NCI-H446 (cell line): ENCODE results near the gene KRT82.
A peak's percentile ranks its signal among the peaks of the same experiment; 100 is the strongest.
"Not testable (repeated sequence)": the region's sequence is repeated elsewhere in the genome, so short reads cannot be mapped to it uniquely, and the experiment has no call there.

Experiments
- DNase-seq, 2 experiments: peaks; one replicate each; lab custom pipeline; 2025; lab: John Stamatoyannopoulos, UW

The KRT82 gene

DNA sequence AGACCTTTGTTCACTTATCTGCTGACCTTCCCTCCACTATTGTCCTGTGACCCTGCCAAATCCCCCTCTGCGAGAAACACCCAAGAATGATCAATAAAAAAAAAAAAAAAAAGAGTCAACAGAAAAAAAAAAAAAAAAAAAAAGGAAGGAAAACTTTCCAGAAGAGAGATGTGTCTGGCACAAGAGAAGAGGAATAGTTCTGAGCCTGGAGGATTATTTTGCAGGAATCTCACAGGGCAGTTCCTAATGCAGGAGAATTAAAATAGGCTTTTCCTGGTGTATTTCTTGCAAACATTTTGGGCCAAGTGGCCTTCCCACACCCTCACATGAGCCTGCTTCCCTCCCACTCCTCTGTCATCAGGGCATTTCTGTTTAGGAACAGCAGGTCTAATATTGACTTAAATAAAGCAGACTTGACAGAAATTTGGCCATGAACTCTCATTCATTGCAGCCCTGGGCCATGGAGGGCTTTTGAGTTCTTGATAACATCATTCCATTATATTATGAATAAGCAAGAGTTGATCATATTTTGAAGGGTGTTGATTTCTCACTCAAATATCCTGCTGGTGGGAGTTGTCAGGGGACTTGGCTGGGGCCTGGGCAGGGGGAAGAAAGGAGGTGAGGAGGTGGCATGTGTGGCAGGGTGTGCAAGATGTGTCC is 4.6 kb upstream of the KRT82 start:
- DNase-seq: not testable (repeated sequence)

- no peak for DNase-seq
Observed at GRCh38 chr12:52407918-52408317, 1.8 kb upstream of the KRT82 start.

- DNase-seq: no peak
Observed at GRCh38 chr12:52404951-52405350, 1.2 kb downstream of the KRT82 start.

DNA sequence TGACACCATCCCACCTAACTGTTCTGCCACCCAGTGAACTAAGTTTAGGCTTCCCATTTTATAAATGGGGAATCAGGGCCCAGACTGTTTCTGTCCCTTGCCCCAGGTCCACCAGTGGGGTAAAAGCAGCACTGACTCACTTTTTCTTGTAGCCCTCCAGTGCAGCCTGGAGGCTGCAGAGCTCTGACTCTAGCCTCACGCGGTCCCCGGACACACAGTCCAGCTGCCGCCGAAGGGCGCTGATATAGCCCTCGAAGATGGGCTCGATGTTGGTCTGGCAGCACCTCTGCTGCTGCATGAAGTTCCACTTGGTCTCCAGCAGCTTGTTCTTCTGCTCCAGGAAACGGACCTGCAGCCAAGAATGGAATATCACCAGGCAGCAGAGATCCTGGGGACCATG is 2.6 kb downstream of the KRT82 start:
- no peak for DNase-seq

DNA sequence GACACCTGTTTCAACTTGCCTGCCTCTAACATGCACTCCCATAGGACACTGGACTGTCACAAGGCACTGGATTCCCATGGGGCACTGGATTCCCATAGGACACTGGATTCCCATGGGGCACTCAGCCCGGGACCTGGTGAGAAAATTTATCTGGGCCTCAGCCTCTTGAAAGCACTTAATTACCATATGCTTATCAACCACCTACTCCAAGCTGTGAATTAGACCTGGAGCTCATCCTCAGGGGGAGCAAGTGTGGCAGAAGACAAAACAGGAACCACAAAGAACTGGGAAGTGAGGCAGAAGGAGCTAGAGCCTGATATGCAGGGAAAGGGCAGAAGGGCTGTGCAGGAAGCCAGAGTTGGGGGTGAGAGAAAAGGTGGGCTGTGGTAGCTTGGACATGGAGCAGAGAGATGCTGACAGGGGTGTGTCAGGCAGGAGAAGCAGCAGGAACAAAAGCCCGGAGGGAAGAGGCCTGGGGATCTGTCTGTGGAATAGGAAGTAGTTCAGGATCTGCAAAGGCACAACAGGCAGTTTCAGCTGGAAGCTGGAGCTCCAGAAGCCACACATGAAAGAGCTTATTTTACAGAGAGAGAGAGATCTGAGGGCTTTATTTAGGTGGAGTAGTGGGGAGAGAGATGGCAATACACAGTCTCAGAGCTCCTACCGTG is 3.1 kb downstream of the KRT82 start:
- no peak for DNase-seq

- DNase-seq: no peak
Observed at GRCh38 chr12:52402377-52402776, 3.8 kb downstream of the KRT82 start.

- no peak for DNase-seq
Observed at GRCh38 chr12:52401926-52402325, 4.2 kb downstream of the KRT82 start.

GRCh38 chr12:52401526-52401925 is 4.6 kb downstream of the KRT82 start:
- DNase-seq: no peak

DNA sequence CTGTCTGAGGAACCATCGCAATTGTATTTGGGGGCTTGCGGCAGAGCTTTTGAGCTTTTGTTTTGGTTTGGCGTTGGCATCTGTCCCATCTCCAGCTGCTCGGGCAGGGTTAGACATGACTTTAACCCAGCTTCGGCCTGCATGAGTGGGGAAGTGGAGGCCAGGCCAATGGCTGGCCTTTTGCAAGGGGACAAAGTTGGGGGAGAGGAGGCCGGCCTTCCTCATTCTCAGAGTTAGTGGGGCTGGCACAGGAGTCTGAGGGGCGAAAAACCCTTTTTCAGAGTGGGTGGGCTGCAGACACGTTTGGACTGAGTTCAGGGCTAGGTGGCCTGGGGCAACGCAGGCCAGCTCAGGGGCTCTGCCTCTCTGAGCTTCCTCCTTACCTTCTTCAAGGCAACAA is 5.2 kb downstream of the KRT82 start:
- DNase-seq: no peak

DNA sequence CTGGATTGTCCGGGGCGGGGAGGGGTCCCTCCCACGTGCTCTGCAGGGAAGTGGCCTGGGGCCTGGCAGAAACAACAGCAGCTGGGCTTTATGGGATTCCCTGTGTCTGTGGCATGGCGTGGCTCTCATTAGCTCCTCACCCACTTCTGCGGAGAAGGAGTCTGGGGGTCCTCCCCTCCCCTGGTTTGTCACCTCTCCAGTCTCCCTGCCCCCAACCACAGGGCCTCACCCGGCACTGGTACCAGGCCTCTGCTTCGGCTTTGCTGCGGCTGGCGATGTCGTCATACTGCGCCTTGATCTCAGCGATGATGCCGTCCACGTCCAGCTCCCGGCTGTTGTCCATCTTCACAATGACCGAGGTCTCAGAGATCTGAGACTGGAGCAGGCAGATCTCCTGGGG is 6.4 kb downstream of the KRT82 start:
- no peak for DNase-seq

DNA sequence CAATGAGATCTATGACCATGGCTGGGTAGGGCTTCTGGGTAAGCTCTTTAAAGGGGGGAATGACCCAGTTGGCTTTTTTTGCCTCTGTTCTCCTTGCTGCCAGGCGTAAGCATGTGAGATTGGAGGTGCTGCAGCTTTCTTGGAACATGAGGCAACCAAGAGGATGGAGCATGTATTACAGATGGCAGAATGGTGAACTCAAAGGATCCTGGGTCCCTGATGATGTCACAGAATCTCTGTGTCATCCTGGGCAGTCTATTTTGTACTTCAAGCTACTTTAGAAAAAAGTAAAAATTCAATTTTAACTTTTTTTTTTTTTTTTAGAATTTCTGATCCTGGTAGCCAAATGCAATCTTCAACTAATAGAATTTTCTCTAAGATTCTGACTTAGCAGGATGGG is 8.0 kb downstream of the KRT82 start:
- no peak for DNase-seq

GRCh38 chr12:52396656-52397055 is 9.5 kb downstream of the KRT82 start:
- DNase-seq: no peak

DNA sequence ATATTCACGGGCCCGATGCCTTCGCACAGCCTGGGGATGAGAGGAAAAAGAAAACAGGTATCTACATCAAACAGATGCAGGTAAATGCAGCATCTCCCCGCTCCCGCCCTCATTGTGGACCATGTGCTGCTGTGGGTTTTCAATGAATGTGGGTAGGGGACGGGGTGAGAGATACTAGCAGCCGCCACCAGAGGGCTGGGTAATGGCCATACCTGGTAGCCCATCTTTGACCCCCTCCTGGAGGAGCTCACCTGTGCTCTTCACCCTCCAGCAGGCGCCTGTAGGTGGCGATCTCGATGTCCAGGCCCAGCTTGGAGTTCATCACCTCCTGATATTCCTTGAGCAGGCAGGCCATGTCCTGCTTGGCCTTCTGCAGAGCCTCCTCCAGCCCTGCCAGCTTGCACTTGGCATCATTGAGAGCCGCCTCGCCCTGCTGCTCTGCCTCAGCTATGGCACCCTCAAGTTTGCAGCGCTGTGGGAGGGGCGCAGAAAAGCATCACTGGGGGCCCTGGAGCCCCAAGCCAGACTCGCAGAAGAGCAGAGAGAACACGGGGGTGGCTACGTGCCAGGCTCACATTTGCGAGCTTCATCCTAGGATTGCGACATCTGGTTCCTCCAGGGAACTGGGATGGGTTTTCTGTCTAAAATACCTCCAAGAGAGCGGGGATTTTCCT is 10.2 kb downstream of the KRT82 start:
- peak in 1 of 2 experiments; percentile 22 for DNase-seq

- DNase-seq: no peak
Observed at GRCh38 chr12:52394836-52395405, 11.2 kb downstream of the KRT82 start.

DNA sequence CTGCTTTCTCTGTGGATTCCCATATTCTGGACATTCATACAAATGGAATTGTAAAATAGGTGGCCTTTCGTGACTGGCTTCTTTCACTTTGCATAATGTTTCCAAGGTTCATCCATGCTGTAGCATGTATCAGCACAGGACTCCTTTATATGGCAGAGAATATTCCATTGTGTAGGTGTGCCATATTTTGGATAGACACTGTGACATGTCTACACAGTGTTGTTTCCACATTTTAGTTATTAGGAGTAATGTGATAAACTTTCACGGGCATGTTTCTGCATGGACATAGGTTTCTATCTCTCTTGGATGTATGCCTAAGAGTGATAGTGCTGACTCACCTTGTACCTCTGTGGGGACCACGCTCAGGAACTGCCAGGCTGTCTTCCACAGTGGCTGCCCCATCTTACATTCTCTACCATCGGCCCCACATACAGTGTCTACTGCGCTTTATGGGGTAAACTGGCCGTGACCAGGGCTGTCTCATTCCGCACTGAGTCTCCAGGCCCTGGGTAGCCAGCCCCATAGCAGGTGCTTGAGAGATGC is 13.6 kb downstream of the KRT82 start:
- DNase-seq: no peak

DNA sequence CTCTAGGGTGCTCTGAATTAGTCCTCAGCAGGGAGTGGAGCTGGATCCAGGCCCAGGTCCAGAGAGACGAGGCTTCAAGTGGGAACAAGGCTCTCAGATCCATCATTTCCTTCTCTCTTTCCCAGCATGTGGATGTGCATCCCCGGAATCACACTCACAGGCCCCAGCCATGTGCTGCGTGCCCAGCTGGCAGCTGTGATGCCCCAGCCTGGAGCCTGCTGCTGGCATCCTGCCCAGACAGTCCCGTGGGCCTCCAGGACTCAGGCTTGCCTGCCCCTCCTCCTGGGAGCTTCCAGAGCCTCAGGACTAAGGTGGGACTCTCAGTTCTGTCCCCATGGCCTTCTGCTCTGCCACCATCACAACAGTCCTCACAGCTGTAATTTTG is 14.5 kb downstream of the KRT82 start:
- peak; percentile 92 for DNase-seq

GRCh38 chr12:52390739-52391617 is 15.2 kb downstream of the KRT82 start:
- DNase-seq: no peak

DNA sequence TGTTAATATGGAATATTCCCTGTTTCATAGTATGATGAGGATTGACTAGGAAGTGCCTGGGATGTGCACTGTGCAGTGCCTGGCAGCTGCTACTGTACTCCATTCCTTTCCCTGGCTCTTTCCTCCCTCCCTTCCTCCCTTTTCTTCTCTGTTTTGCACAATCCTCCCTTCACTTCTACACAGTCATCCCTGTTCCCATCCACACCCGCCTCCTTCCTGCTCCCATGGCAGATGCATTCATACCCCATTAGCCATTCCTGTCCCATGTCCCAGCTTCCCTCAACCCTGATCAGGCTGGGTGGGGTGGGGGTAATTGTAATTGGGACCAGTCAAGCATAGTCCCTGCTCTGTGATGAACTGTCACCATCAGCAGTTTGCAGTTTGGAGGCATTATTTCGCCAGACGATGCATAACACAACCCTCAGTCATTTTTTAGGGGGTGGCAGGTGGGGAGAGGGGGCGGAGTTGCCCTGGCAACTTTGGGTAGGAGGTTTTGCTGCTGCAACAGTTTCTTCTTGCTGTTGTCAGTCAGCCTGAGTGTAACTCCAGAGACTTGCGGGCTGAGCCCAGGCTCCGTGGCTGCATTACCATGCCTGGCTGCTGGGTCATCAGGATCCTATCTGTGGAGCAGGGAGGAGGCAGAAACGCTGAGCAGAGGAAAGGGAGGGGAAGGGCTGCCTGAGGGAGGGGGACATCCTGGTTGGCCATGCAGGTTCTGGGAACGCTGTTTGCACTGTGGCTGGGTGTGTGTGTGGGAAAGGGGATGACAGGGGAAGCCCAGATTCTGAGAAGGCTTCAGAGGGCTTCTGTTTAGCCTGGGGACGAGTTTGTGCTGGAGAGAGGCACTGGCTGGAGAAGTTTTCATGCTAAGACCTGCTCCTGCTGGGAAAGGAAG is 16.6 kb downstream of the KRT82 start:
- DNase-seq: no peak

DNA sequence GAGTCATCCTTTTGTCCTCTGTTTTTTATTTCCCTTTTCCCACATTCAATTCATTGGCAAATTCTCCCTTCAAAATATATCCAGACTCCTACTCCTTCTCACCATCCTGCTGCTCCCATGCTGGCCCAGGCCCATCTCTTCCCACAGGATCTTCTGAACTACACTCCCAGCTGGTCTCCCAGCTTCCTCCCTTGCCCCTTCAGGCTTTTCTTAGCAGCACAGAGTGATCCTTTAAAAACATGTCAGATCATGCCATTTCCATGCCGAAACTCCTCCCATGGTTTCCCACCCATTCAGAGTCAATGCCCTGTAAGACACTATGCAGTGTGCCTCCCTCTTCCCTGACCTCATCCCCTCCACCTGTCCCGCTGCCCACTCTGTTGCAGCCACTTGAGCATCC is 18.3 kb downstream of the KRT82 start:
- DNase-seq: peak in 1 of 2 experiments; percentile 42

- no peak for DNase-seq
Observed at GRCh38 chr12:52385226-52385702, 20.9 kb downstream of the KRT82 start, which contains the start of gene KRT84. Gene KRT84 (minus strand): TSS chr12:52385652. CDS start chr12:52385585, 67 bp downstream.
